Measurements from ENCODE around the gene CYP26A1. TPM values are rescaled to one million over a fixed set of nuclear protein-coding genes. Genes with fewer than 3 reads are reported as not detected.

Gene CYP26A1
- total RNA-seq, 1 donor from 2014 or later = 0.07 TPM

GRCh38 chr10:93113042-93113441, 39.3 kb downstream of the CYP26A1 start:
- DNase-seq (ENCODE audit: low read depth, low spot score) = no peak

DNA sequence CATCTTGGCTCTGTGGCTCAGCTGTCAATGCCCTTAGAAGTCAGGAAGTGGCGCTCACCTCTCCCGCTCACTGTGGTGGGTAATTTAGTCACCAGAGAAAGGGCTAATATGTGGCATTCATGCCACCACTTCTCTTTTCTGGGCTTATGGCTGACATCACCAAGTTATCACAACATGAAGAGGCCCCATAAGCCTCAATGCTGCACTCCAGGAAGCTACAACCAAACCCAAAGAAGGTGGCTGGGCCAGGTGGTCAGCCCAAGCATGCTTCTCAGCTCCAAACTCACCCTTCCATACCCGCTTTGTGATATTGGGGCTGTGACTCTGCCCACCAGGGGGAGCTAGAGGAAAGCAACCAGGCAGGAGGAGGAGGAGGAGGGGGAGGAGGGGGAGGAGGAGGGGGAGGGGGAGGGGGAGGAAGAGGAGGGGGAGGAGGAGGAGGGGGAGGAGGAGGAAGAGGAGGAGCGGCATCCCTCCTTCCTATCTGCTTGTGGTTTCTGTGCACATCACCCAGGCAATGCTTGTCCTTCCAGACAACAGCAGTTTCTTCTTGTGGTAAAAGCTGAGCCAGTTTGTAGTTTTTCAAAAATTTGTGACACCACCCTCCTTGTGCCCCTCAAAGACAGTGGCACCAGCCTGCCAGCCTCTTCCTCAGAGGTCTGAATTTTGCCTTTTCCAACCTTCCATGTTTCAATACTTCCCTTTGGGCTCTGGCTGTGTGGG, 42.1 kb downstream of the CYP26A1 start:
- DNase-seq (ENCODE audit: low read depth, low spot score) = no peak

GRCh38 chr10:93121311-93121710, 47.6 kb downstream of the CYP26A1 start:
- no peak for DNase-seq (ENCODE audit: low read depth, low spot score)

GRCh38 chr10:93123766-93124165, 50.1 kb downstream of the CYP26A1 start:
- no peak for DNase-seq (ENCODE audit: low read depth, low spot score)

DNA sequence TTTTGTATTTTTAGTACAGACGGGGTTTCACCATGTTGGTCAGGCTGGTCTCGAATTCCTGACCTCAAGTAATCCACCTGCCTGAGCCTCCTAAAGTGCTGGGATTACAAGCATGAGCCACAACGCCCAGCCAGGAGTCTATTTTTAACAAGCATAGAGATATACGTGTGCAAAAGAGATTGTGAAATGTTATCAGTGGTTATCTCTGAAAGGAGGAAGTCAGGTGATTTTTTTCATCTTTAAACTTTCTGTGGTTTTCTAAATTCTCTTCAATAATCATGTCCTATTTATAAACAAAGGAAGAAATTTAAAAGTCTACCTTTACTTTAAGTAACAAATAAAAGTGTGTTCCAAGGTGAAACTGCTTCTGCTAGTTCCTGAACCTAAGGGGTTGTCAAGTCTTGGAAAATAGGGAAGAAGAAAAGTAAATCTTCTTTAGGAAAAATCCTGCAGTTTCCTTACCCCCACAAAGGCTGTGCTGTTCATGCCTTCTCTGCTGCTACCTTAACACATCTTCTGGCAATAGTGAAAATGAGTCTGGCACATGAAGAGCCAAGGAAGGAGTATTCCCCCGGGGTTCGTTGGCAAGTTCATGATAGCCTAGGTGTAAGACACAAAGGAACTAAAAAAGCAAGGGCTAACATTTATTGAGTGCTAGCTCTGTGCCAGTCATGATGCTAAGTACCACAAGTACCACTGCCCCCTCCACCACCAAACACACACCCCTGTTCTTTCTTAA, 51.1 kb downstream of the CYP26A1 start:
- no peak for DNase-seq (ENCODE audit: low read depth, low spot score)

DNA sequence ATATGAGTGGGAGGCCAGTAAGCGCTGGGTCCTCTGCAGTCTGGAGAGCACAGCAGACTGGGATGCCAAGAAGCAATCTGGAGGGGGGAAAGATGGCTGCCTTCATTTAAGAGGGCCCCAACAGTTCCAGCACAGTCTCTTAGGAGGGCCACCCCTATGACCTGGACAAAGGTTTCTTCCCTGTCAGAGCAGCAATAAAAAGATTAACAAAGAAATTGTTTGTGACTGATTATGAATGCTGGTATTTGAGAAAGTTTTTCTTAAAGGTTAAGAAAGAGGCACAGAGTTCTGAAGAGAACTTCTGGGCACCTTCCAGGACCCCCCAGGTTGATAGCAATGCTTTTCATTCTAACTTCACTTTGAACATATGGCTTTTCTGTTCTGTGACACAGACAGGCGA, 52.3 kb downstream of the CYP26A1 start:
- no peak for DNase-seq (ENCODE audit: low read depth, low spot score)

DNA sequence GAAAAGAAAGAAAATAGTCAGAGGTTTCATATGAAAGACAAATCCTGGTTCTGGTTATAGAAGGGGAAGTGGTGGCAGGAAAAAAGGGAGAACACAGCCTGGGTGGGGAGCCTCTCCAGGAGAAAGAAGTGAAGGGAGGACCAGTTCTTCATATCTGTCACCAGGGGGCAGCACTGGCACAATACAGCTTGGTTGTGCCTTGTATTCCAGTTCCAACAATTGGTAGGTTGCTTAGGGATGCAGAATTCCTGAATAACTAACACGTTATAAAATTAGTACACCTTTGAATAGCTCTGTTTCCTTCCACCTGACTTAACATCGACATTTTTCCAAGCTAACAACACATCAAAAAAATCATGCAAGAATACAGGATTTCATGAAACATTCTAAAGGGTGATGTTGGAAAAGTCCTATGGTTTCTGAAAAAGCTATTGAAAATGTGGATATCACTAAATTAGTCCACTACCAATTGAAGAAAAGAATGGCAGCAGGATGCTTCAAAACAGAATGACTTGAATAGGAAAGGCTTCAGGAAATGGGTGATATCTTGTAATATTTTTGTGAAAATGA, 52.9 kb downstream of the CYP26A1 start:
- DNase-seq (ENCODE audit: low read depth, low spot score) = no peak

Other genes starting within 250 kb of the CYP26A1 start
- gene EXOC6, start 225.4 kb upstream of the CYP26A1 start, total RNA-seq = 129 and 228 TPM in 2 replicates
- 0.33 and 0.56 TPM in 2 replicates for gene CYP26C1, start 13.1 kb upstream of the CYP26A1 start, total RNA-seq

Data from pulmonary artery endothelial cell (primary cell).